K562 (cell line): Measurements from ENCODE around the gene PXN. TPM values are rescaled to one million over a fixed set of nuclear protein-coding genes. Genes with fewer than 3 reads are reported as not detected.

ENCODE experiments used
- ARID3B ChIP-seq: fragments of 250-450 bp; sonication (Bioruptor Pico); IDR thresholded peaks from 2 replicates; pipeline ENCODE4 v1.4.0; 2020; ENCODE audit warnings: borderline replicate concordance
- CBX1 ChIP-seq: sonication (generic); IDR thresholded peaks from 2 replicates; pipeline ENCODE4 v1.6.1; 2016; ENCODE audit warnings: antibody characterized with exemption, low read depth, mild to moderate bottlenecking
- CTCFL ChIP-seq: IDR thresholded peaks from 2 replicates; pipeline ENCODE4 v1.6.1; 2011; ENCODE audit warnings: borderline replicate concordance, low read depth, mild to moderate bottlenecking, moderate library complexity, low read length; ENCODE audit not compliant: insufficient read depth, poor library complexity, severe bottlenecking
- ELF4 ChIP-seq: fragments of 450-650 bp; formaldehyde crosslinking; IDR thresholded peaks from 2 replicates; pipeline ENCODE4 v1.4.0; 2022; ENCODE audit warnings: missing genetic modification characterization
- EP400 ChIP-seq: fragments of 450-650 bp; IDR thresholded peaks from 2 replicates; pipeline ENCODE4 v1.6.1; 2017; ENCODE audit warnings: antibody characterized with exemption, mild to moderate bottlenecking, moderate library complexity
- ETV5 ChIP-seq: sonication (generic); formaldehyde crosslinking; IDR thresholded peaks from 2 replicates; pipeline ENCODE4 v1.4.0; 2020; ENCODE audit warnings: low read depth, mild to moderate bottlenecking, missing genetic modification reagents
- L3MBTL2 ChIP-seq: fragments of 450-650 bp; IDR thresholded peaks from 2 replicates; pipeline ENCODE4 v1.6.1; 2016; ENCODE audit warnings: mild to moderate bottlenecking, moderate library complexity
- MTA2 ChIP-seq: fragments of 450-650 bp; IDR thresholded peaks from 2 replicates; pipeline ENCODE4 v1.6.1; 2016; ENCODE audit warnings: low read depth
- SAP30 ChIP-seq: fragments of 200-600 bp; sonication (generic); IDR thresholded peaks from 2 replicates; pipeline ENCODE4 v1.6.1; 2012; ENCODE audit warnings: borderline replicate concordance, low read depth, mild to moderate bottlenecking, moderate library complexity, low read length, control low read depth, inconsistent platforms; ENCODE audit not compliant: insufficient read depth, poor library complexity, severe bottlenecking
- TCF7L2 ChIP-seq: fragments of 150-350 bp; IDR thresholded peaks from 2 replicates; pipeline ENCODE4 v1.6.1; 2016; ENCODE audit warnings: low read depth, mild to moderate bottlenecking, low read length, moderate library complexity
- TFAP4 ChIP-seq: sonication (generic); formaldehyde crosslinking; IDR thresholded peaks from 2 replicates; pipeline ENCODE4 v1.8.0; 2022; ENCODE audit warnings: missing genetic modification reagents, mild to moderate bottlenecking, moderate library complexity, borderline replicate concordance
- VEZF1 ChIP-seq: fragments of 200-800 bp; sonication (Bioruptor generic); IDR thresholded peaks from 2 replicates; pipeline ENCODE4 v1.6.1; 2017; ENCODE audit warnings: missing genetic modification characterization, missing compliant biosample characterization
- ZNF511 ChIP-seq: sonication (generic); formaldehyde crosslinking; IDR thresholded peaks from 2 replicates; pipeline ENCODE4 v1.8.0; 2022; ENCODE audit warnings: mild to moderate bottlenecking, missing genetic modification reagents
- ZNF639 ChIP-seq, 2 experiments: fragments of 200-800 bp in 1 of 2; sonication (Bioruptor generic) in 1 of 2; sonication (generic) in 1 of 2; formaldehyde crosslinking in 1 of 2; IDR thresholded peaks in 1 of 2; conservative IDR thresholded peaks in 1 of 2; 2 replicates each; pipeline versions ENCODE4 v1.5.0 to v1.6.1; 2016 to 2020; ENCODE audit warnings: missing compliant biosample characterization in 1 of 2, missing genetic modification characterization in 1 of 2, missing genetic modification reagents in 1 of 2
- ZSCAN32 ChIP-seq: fragments of 450-650 bp; formaldehyde crosslinking; IDR thresholded peaks from 2 replicates; pipeline ENCODE4 v1.4.0; 2020; ENCODE audit warnings: mild to moderate bottlenecking, moderate library complexity
- polyA plus RNA-seq, 8 experiments: library from polyadenylated mRNA; depleted of rRNA in 4 of 8; stranded (reverse) in 5 of 8; unstranded in 3 of 8; fragments of >200 nt; fragmentation: Nextera tagmentation in 2 of 8; fragmentation: Illumina TruSeq in 1 of 8; extraction: Ambion mirVana in 2 of 8; extraction: Trizol in 1 of 8; gene quantifications; 2 replicates each; pipeline versions ENCODE4 v1.2.1 to v1.2.3, GENCODE V29; 2011 to 2014; ENCODE audit warnings: inconsistent platforms in 1 of 8, missing spikeins in 1 of 8
- total RNA-seq, 7 experiments: library from RNA; depleted of rRNA in 6 of 7; stranded (reverse); fragments of >200 nt in 6 of 7; fragmentation: Illumina TruSeq in 2 of 7; extraction: Trizol in 2 of 7; gene quantifications; 2 replicates each; pipeline versions ENCODE4 v1.2.1 to v1.2.3, GENCODE V29; 2011 to 2021; ENCODE audit warnings: low replicate concordance in 1 of 7

The PXN gene
- total and polyA plus RNA-seq, 9 of the 15 experiments (the other 6 are each of a cell fraction or from before 2014, with no cell fraction given), result 4.0 to 74.1 (median 18.6) TPM

- TF ChIP-seq MTA2 (no peak), TFAP4 (CRISPR knock-in tag) (peak; percentile 45; the same call in 1 of the 2 replicates), ETV5 (0 out of 2 replicates have a peak, but pooled peaks have one; percentile 62), ZSCAN32 (no peak), VEZF1 (CRISPR knock-in tag) (peak; percentile 29; the same call in 1 of the 2 replicates), CTCFL (peak; percentile 4), TCF7L2 (no peak), L3MBTL2 (peak; percentile 69), ELF4 (0 out of 2 replicates have a peak, but pooled peaks have one; percentile 27), CBX1 (0 out of 2 replicates have a peak, but pooled peaks have one; percentile 48), ARID3B (CRISPR knock-in tag) (no peak), ZNF639 (CRISPR knock-in tag; conservative IDR thresholded peaks at IDR 0.05 in 1 of 2, IDR thresholded peaks at IDR 0.05 in 1 of 2) (peak in 1 of 2 experiments; percentile 51; a peak in 1 of 4 replicates), SAP30 (no peak), ZNF511 (CRISPR knock-in tag) (0 out of 2 replicates have a peak, but pooled peaks have one; percentile 52), EP400 (peak; percentile 52; the same call in 1 of the 2 replicates)
These were observed 37.0 kb downstream of the PXN start (continued) for GRCh38 chr12:120228291-120229070.
